Activated B cell treated with CpG ODN at 0.5 μM for 24 hours (primary cell): ENCODE measurements around the gene SLC2A4RG. TPM values are rescaled to one million over a fixed set of nuclear protein-coding genes. Genes with fewer than 3 reads are reported as not detected.
"Not testable (repeated sequence)": the region's sequence is repeated elsewhere in the genome, so short reads cannot be mapped to it uniquely, and the experiment has no call there.

Source experiments
- ATAC-seq: fragments of 200-7000 bp; cut with Tn5 transposase; one replicate; pipeline ENCODE4 v1.10.0; 2021; ENCODE audit warnings: low read depth, mild to moderate bottlenecking, moderate library complexity
- CTCF ChIA-PET: fragments of 350-600 bp; sonication (Branson Sonifier 250); formaldehyde crosslinking; loops from one replicate; lab custom pipeline; 2021; ENCODE audit warnings: antibody characterized with exemption; lab: Charles Lee
- POLR2A ChIA-PET: fragments of 350-600 bp; sonication (Branson Sonifier 250); formaldehyde crosslinking; loops from one replicate; lab custom pipeline; 2021; ENCODE audit warnings: antibody characterized with exemption; lab: Charles Lee
- DNase-seq: peaks from one replicate; pipeline ENCODE4 v3.0.0; 2022
- H3K27ac Mint-ChIP-seq: one replicate; pipeline ENCODE4 v1.8.0; 2020; ENCODE audit warnings: mixed read lengths
- H3K27me3 Mint-ChIP-seq: one replicate; pipeline ENCODE4 v1.8.0; 2021; ENCODE audit warnings: mixed read lengths
- H3K36me3 Mint-ChIP-seq: one replicate; pipeline ENCODE4 v1.8.0; 2021; ENCODE audit warnings: low read depth, mixed read lengths
- H3K4me1 Mint-ChIP-seq: one replicate; pipeline ENCODE4 v1.8.0; 2021; ENCODE audit warnings: mixed read lengths
- H3K4me3 Mint-ChIP-seq: one replicate; pipeline ENCODE4 v1.8.0; 2020; ENCODE audit warnings: mild to moderate bottlenecking, mixed read lengths
- H3K9me3 Mint-ChIP-seq: one replicate; pipeline ENCODE4 v1.8.0; 2020; ENCODE audit warnings: mixed read lengths
- CTCF ChIP-seq: fragments of 200-600 bp; IDR thresholded peaks from one replicate; pipeline ENCODE4 v1.8.0; 2022; ENCODE audit warnings: antibody characterized with exemption, mild to moderate bottlenecking
- intact Hi-C: fragments of 100-400 bp; cut with micrococcal nuclease; formaldehyde crosslinking; loops from one replicate; pipeline ENCODE4 v1.15.1; 2024
- total RNA-seq: library from RNA; stranded (reverse); gene quantifications from 2 replicates; pipeline ENCODE4 v1.2.3, GENCODE V29; 2022

Gene SLC2A4RG
- total RNA-seq, 1 donor from 2014 or later: 28.1 TPM

- no peak overlapping the region for H3K4me3 Mint-ChIP-seq
- POLR2A ChIA-PET: no interaction called here
- no peak for ATAC-seq
- peaks cover 9% of the 10 kb centered on the region for H3K4me1 Mint-ChIP-seq
- CTCF ChIA-PET: interaction anchor here (0.8 kb wide), 1 partner anchor 149 kb away, joined by 3 read pairs; no protein-coding TSS in a partner anchor
- H3K27me3 Mint-ChIP-seq: no peaks in the 10 kb centered on the region
- no peak for DNase-seq
- H3K27ac Mint-ChIP-seq: no peak overlapping the region
- H3K36me3 Mint-ChIP-seq: peaks cover 73% of the 10 kb centered on the region
- peaks cover 13% of the 10 kb centered on the region for H3K9me3 Mint-ChIP-seq
- TF ChIP-seq CTCF: no peak
- intact Hi-C loops: no loop called here
These were observed 20.6 kb upstream of the SLC2A4RG start for GRCh38 chr20:63718996-63719395.

GRCh38 chr20:63722967-63723622 is 16.5 kb upstream of the SLC2A4RG start:
- Mint-ChIP-seq H3K36me3 (peaks cover 61% of the 10 kb centered on the region), H3K4me1 (peaks cover 16% of the 10 kb centered on the region), H3K9me3 (peaks cover 11% of the 10 kb centered on the region)
- ATAC-seq, POLR2A ChIA-PET, CTCF ChIA-PET, H3K27me3 Mint-ChIP-seq, H3K4me3 Mint-ChIP-seq, DNase-seq, intact Hi-C loops, H3K27ac Mint-ChIP-seq: not testable (repeated sequence)

GRCh38 chr20:63730189-63730733 is 9.3 kb upstream of the SLC2A4RG start:
- ATAC-seq, H3K27me3 Mint-ChIP-seq, DNase-seq, CTCF ChIA-PET, H3K4me3 Mint-ChIP-seq, H3K27ac Mint-ChIP-seq, H3K9me3 Mint-ChIP-seq: not testable (repeated sequence)
- Mint-ChIP-seq H3K4me1 (peaks cover 24% of the 10 kb centered on the region), H3K36me3 (peaks cover 36% of the 10 kb centered on the region)
- POLR2A ChIA-PET: interaction anchor here (0.8 to 1.5 kb wide), 3 partner anchors 61 to 135 kb away, joined by 3 to 5 read pairs (median 3); partner anchors contain the start of gene TPD52L2
- intact Hi-C loops: loop anchor here (2.0 to 10.0 kb wide), 2 partner anchors 23 to 75 kb away; partner anchors contain the start of genes ARFRP1, RTEL1 and STMN3

GRCh38 chr20:63731410-63731809 is 8.2 kb upstream of the SLC2A4RG start:
- Mint-ChIP-seq H3K27ac (no peak overlapping the region), H3K36me3 (peaks cover 37% of the 10 kb centered on the region), H3K4me1 (peaks cover 34% of the 10 kb centered on the region), H3K9me3 (no peaks in the 10 kb centered on the region), H3K27me3 (no peaks in the 10 kb centered on the region), H3K4me3 (no peak overlapping the region)
- ATAC-seq: no peak
- POLR2A ChIA-PET: interaction anchor here (0.7 to 1.5 kb wide), 3 partner anchors 23 to 143 kb away, joined by 3 to 4 read pairs (median 3); partner anchors contain the start of genes ARFRP1, TPD52L2 and ZGPAT
- CTCF ChIA-PET: no interaction called here
- no peak for DNase-seq
- intact Hi-C loops: loop anchor here (2.0 to 10.0 kb wide), 2 partner anchors 25 to 77 kb away; partner anchors contain the start of genes ARFRP1, RTEL1 and STMN3
- TF ChIP-seq CTCF: no peak

GRCh38 chr20:63732118-63733095 is 7.2 kb upstream of the SLC2A4RG start:
- peaks cover 35% of the 10 kb centered on the region for H3K4me1 Mint-ChIP-seq
- POLR2A ChIA-PET: no interaction called here
- DNase-seq: no peak
- H3K27ac Mint-ChIP-seq: no peak overlapping the region
- H3K9me3 Mint-ChIP-seq: no peaks in the 10 kb centered on the region
- H3K36me3 Mint-ChIP-seq: peaks cover 33% of the 10 kb centered on the region
- no peak for TF ChIP-seq CTCF
- intact Hi-C loops: loop anchor here (10.0 kb wide), 1 partner anchor 78 kb away; the partner anchor contains the start of genes RTEL1 and STMN3
- no peak for ATAC-seq
- H3K4me3 Mint-ChIP-seq: no peak overlapping the region
- no peaks in the 10 kb centered on the region for H3K27me3 Mint-ChIP-seq
- CTCF ChIA-PET: no interaction called here
